WERI-Rb-1 (cell line): ENCODE results near the gene YIPF2.
A peak's percentile ranks its signal among the peaks of the same experiment; 100 is the strongest.
"Not testable (repeated sequence)": the region's sequence is repeated elsewhere in the genome, so short reads cannot be mapped to it uniquely, and the experiment has no call there.

Source experiments
- DNase-seq: peaks from one replicate; pipeline ENCODE4 v3.0.0-alpha.2; 2020
- H3K27ac ChIP-seq: fragments of 250-450 bp; sonication (Bioruptor Pico); 2 replicates; pipeline ENCODE4 v1.5.1; 2020; ENCODE audit warnings: mild to moderate bottlenecking, moderate library complexity
- H3K27me3 ChIP-seq: fragments of 250-450 bp; sonication (Bioruptor Pico); 2 replicates; pipeline ENCODE4 v1.5.1; 2021; ENCODE audit warnings: mild to moderate bottlenecking, low read depth, moderate library complexity; ENCODE audit not compliant: insufficient read depth, severe bottlenecking
- H3K36me3 ChIP-seq: fragments of 250-450 bp; sonication (Bioruptor Pico); 2 replicates; pipeline ENCODE4 v1.5.1; 2020; ENCODE audit warnings: mild to moderate bottlenecking, moderate library complexity
- H3K4me3 ChIP-seq: 2 replicates; pipeline ENCODE4 v1.5.1; 2011; ENCODE audit warnings: low read depth, mild to moderate bottlenecking, control low read depth, low read length
- H3K9me3 ChIP-seq: fragments of 250-450 bp; sonication (Bioruptor Pico); 2 replicates; pipeline ENCODE4 v1.5.1; 2021; ENCODE audit warnings: mild to moderate bottlenecking, moderate library complexity; ENCODE audit not compliant: severe bottlenecking
- TF ChIP-seq, protein P1 (sequence below): IDR thresholded peaks from 2 replicates; pipeline ENCODE4 v1.5.1; 2011; ENCODE audit warnings: low read depth, mild to moderate bottlenecking, control low read depth, inconsistent platforms, low read length

YIPF2 gene

DNA sequence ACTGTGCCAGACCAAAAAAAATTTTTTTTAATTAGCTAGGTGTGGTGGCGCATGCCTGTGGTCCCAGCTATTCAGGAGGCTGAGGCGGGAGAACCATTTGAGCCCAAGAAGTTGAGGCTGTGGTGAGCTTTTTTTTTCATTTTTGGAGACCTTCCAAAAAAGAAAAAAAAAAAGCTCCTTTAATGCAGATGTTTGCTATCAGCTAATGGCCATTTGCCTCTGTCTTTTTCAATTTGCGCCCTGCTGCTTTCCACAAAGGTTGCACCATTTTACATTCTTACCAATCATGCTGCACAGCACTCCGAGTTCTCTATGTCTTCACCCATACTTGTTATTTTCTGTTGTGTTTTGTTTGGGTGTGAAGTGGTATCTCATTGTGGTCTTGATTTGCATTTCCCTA lies 16.8 kb upstream of the YIPF2 start:
- H3K27ac ChIP-seq, result no peak overlapping the region
- H3K27me3 ChIP-seq, result no peaks in the 10 kb centered on the region

GRCh38 chr19:10943412-10943811 lies 15.0 kb upstream of the YIPF2 start:
- H3K27me3 ChIP-seq, H3K27ac ChIP-seq, H3K4me3 ChIP-seq, DNase-seq, H3K36me3 ChIP-seq, H3K9me3 ChIP-seq: not testable (repeated sequence)

More for the DNA sequence above, 16.8 kb upstream of the YIPF2 start:
- Histone ChIP-seq H3K4me3 (no peak overlapping the region), H3K9me3 (no peaks in the 10 kb centered on the region), H3K36me3 (no peaks in the 10 kb centered on the region)
- TF ChIP-seq, protein P1, sequence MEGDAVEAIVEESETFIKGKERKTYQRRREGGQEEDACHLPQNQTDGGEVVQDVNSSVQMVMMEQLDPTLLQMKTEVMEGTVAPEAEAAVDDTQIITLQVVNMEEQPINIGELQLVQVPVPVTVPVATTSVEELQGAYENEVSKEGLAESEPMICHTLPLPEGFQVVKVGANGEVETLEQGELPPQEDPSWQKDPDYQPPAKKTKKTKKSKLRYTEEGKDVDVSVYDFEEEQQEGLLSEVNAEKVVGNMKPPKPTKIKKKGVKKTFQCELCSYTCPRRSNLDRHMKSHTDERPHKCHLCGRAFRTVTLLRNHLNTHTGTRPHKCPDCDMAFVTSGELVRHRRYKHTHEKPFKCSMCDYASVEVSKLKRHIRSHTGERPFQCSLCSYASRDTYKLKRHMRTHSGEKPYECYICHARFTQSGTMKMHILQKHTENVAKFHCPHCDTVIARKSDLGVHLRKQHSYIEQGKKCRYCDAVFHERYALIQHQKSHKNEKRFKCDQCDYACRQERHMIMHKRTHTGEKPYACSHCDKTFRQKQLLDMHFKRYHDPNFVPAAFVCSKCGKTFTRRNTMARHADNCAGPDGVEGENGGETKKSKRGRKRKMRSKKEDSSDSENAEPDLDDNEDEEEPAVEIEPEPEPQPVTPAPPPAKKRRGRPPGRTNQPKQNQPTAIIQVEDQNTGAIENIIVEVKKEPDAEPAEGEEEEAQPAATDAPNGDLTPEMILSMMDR, result no peak
- DNase-seq, result no peak

DNA sequence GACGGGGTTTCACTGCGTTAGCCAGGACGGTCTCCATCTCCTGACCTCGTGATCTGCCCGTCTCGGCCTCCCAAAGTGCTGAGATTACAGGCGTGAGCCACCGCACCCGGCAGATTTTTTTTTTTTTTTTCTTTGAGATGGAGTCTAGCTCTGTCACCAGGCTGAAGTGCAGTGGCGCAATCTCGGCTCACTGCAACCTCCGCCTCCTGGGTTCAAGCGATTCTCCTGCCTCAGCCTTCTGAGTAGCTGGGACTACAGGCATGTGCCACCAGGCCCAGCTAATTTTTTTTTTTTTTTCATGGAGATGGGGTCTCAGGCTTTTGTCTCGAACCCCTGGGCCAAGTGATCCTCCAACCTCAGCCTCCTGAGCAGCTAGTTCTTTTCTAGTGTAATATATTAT lies 13.2 kb upstream of the YIPF2 start:
- H3K9me3 ChIP-seq, H3K27me3 ChIP-seq, H3K27ac ChIP-seq, DNase-seq, H3K4me3 ChIP-seq, H3K36me3 ChIP-seq: not testable (repeated sequence)

DNA sequence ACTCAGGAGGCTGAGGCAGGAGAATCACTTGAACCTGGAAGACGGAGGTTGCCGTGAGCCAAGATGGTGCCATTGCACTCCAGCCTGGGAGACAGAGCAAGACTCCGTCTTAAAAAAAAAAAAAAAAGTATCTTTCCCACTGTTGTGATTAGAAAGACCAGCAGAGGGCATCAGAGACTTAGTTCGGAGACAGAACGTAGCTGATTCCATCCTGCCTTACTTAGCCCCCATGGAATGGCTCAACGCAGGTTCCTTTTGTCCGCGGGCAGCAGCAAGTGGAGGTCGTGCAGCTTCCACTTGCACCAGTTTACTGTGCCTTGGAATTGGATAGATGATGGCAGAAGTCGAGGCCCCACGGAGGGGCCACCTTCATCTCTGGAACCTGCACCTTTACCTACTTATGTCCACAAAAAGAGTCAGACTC lies 8.2 kb upstream of the YIPF2 start:
- Histone ChIP-seq H3K36me3 (peaks cover 11% of the 10 kb centered on the region), H3K27me3 (no peaks in the 10 kb centered on the region), H3K27ac (peak overlapping the region; percentile 53), H3K9me3 (no peaks in the 10 kb centered on the region), H3K4me3 (no peak overlapping the region)
- DNase-seq, result peak; percentile 66
- TF ChIP-seq, protein P1, result peak; percentile 67

- no peak overlapping the region for H3K27ac ChIP-seq
- TF ChIP-seq, protein P1, result no peak
Observed at GRCh38 chr19:10935371-10936059, 7.1 kb upstream of the YIPF2 start.

DNA sequence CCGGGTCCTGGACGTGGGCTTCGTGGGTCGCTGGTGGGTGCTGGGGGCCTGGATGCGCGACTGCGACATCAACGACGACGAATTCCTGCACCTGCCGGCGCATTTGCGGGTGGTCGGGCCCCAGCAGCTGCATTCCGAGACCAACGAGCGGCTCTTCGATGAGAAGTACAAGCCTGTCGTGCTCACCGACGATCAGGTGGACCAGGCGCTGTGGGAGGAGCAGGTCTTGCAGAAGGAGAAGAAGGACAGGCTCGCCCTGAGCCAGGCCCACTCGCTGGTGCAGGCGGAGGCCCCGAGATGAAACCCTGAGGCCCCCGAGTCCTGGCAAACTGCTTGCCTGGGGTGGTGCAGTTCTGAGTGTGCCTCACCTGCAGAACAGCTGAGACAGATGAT lies 959 bp upstream of the YIPF2 start:
- Histone ChIP-seq H3K27ac (peak overlapping the region; percentile 85), H3K36me3 (peaks cover 42% of the 10 kb centered on the region), H3K9me3 (no peaks in the 10 kb centered on the region), H3K27me3 (no peaks in the 10 kb centered on the region), H3K4me3 (peak overlapping the region; percentile 90)
- DNase-seq, result no peak
- TF ChIP-seq, protein P1, result no peak

More at GRCh38 chr19:10935371-10936059, 7.1 kb upstream of the YIPF2 start:
- Histone ChIP-seq H3K36me3 (peaks cover 17% of the 10 kb centered on the region), H3K27me3 (no peaks in the 10 kb centered on the region), H3K4me3 (no peak overlapping the region), H3K9me3 (no peaks in the 10 kb centered on the region)
- no peak for DNase-seq
